Kidney epithelial cell (primary cell): ENCODE results near the gene TMEM151A. TPM values are rescaled to one million over a fixed set of nuclear protein-coding genes. Genes with fewer than 3 reads are reported as not detected.
A peak's percentile ranks its signal among the peaks of the same experiment; 100 is the strongest.
"Not testable (repeated sequence)": the region's sequence is repeated elsewhere in the genome, so short reads cannot be mapped to it uniquely, and the experiment has no call there.

Experiments used
- DNase-seq: peaks from one replicate; pipeline ENCODE4 v3.0.0-alpha.2; 2010; ENCODE audit warnings: low read depth
- H3K27me3 ChIP-seq: 2 replicates; pipeline ENCODE4 v1.6.0; 2011; ENCODE audit warnings: low read length; ENCODE audit not compliant: control insufficient read depth, insufficient read depth
- H3K36me3 ChIP-seq: 2 replicates; pipeline ENCODE4 v1.5.1; 2011; ENCODE audit warnings: low read length; ENCODE audit not compliant: control insufficient read depth, insufficient read depth
- H3K4me3 ChIP-seq: 2 replicates; pipeline ENCODE4 v1.5.1; 2011; ENCODE audit warnings: low read depth, mild to moderate bottlenecking, control low read depth, low read length
- total RNA-seq: library from RNA; depleted of rRNA; stranded (reverse); fragments of >200 nt; gene quantifications from 2 replicates; pipeline ENCODE4 v1.2.3, GENCODE V29; 2015
- TF ChIP-seq, protein P1 (sequence below): IDR thresholded peaks from 2 replicates; pipeline ENCODE4 v1.5.1; 2011; ENCODE audit warnings: mild to moderate bottlenecking, moderate library complexity, low read length, control low read depth, inconsistent platforms; ENCODE audit not compliant: insufficient read depth, poor library complexity, severe bottlenecking

TMEM151A gene
- total RNA-seq, 1 donor from 2014 or later = 0.08 TPM

DNA sequence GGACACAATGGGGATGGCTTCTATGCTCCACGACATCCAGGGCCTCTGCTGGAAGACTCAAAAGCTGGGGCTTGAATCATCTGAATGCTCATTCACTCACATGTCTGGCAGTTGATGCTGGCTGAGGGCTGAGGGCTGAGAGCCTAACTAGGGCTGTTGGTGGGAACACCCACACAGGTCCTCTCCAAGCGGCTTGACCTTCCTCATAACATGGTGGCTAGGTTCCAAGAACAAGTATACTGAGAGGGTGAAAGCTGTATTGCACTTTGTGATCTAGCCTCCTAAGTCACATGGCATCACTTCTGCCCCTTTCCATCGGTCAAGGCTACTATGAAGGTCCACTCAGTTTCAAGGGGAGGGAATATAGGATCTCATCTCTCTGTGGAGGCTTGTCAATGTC lies 7.5 kb downstream of the TMEM151A start:
- TF ChIP-seq, protein P1, sequence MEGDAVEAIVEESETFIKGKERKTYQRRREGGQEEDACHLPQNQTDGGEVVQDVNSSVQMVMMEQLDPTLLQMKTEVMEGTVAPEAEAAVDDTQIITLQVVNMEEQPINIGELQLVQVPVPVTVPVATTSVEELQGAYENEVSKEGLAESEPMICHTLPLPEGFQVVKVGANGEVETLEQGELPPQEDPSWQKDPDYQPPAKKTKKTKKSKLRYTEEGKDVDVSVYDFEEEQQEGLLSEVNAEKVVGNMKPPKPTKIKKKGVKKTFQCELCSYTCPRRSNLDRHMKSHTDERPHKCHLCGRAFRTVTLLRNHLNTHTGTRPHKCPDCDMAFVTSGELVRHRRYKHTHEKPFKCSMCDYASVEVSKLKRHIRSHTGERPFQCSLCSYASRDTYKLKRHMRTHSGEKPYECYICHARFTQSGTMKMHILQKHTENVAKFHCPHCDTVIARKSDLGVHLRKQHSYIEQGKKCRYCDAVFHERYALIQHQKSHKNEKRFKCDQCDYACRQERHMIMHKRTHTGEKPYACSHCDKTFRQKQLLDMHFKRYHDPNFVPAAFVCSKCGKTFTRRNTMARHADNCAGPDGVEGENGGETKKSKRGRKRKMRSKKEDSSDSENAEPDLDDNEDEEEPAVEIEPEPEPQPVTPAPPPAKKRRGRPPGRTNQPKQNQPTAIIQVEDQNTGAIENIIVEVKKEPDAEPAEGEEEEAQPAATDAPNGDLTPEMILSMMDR = no peak
- Histone ChIP-seq H3K36me3 (no peaks in the 10 kb centered on the region), H3K27me3 (peaks cover 8% of the 10 kb centered on the region), H3K4me3 (no peak overlapping the region)
- DNase-seq = no peak

DNA sequence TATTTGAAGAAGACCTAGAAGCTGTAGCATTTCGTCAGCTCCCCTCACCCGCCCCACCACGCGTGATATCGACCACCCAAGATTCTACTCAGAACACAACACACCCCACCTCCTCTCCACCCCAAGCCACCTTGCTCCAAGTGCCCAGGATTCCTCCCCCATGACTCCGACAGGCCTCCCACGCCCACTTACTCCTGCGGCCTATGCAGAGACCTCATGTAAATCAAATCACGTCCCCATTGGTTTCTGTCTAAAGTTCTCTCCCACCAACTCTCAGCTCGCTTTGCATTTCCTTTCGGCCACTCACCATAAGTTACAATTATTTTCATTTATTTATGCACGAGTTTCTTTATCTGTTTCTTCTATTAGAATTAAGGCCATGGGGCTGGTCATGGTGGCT lies 11.0 kb downstream of the TMEM151A start:
- H3K4me3 ChIP-seq = no peak overlapping the region
- no peaks in the 10 kb centered on the region for H3K27me3 ChIP-seq
- TF ChIP-seq, protein P1 = no peak
- H3K36me3 ChIP-seq = no peaks in the 10 kb centered on the region
- no peak for DNase-seq

- H3K4me3 ChIP-seq = no peak overlapping the region
- DNase-seq = no peak
- H3K27me3 ChIP-seq = no peaks in the 10 kb centered on the region
- H3K36me3 ChIP-seq = no peaks in the 10 kb centered on the region
- TF ChIP-seq, protein P1 = no peak
Observed at GRCh38 chr11:66309475-66309874, 17.8 kb downstream of the TMEM151A start.

DNA sequence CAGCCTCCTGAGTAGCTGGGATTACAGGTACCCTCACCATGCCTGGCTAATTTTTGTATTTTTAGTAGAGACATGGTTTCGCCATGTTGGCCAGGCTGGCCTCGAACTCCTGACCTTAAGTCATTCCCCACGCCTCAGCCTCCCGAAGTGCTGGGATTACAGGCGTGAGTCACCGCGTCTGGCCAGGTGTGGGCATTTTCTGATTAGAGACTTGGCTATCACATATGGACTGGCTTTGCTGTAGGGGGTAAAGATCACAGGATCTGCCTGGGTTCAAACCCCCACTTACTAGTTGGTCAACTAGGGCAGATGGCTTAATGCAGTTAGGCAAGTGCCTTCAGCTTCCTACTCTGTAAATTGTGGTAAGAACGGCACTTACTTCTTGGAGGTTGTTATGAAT lies 18.6 kb downstream of the TMEM151A start:
- Histone ChIP-seq H3K36me3 (no peaks in the 10 kb centered on the region), H3K27me3 (peaks cover 2% of the 10 kb centered on the region)

DNA sequence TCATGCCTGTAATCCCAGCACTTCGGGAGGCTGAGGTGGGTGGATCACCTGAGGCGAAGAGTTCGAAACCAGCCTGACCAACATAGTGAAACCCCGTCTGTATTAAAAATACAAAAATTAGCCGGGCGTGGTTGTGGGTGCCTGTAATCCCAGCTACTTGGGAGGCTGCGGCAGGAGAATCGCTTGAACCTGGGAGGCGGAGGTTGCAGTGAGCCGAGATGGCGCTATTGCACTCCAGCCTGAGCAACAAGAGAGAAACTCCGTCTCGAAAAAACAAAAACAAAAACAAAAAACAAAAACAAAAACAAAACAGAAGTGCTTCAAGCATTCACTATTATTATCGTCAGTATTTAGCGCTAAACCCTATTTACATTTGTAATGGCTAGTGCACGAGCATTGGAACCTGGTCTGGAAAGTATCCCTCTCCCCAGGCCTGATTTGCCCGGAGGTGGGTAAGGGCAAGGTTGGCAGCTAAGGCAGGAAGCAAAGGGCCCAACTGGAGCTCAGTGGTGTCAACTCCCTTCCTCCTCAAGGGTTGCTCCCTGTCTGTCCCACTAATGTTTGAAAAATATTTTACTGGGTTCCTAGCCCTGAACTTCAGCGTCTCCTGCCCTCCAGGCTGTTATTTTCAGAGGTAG lies 19.2 kb downstream of the TMEM151A start:
- H3K4me3 ChIP-seq, DNase-seq, H3K36me3 ChIP-seq, H3K27me3 ChIP-seq: not testable (repeated sequence)

More for the DNA sequence above, 18.6 kb downstream of the TMEM151A start:
- H3K4me3 ChIP-seq = no peak overlapping the region
- DNase-seq = no peak
- TF ChIP-seq, protein P1 = no peak

GRCh38 chr11:66311470-66311964 lies 19.8 kb downstream of the TMEM151A start:
- Histone ChIP-seq H3K36me3 (no peaks in the 10 kb centered on the region), H3K4me3 (peak overlapping the region; percentile 61), H3K27me3 (peaks cover 2% of the 10 kb centered on the region)
- TF ChIP-seq, protein P1 = no peak
- DNase-seq = no peak
